Stimulated activated CD4-positive, alpha-beta T cell treated with anti-CD3 and anti-CD28 coated beads, Interleukin-12 subunit alpha, Interleukin-12 subunit beta, amount 100 ng/mL, for 4 hours (primary cell): Measurements from ENCODE around the gene YLPM1.
A peak's percentile ranks its signal among the peaks of the same experiment; 100 is the strongest.
"Not testable (repeated sequence)": the region's sequence is repeated elsewhere in the genome, so short reads cannot be mapped to it uniquely, and the experiment has no call there.

ENCODE experiments used
- DNase-seq: peaks from one replicate; pipeline ENCODE4 v3.0.0-alpha.2; 2020

YLPM1 gene, protein sequence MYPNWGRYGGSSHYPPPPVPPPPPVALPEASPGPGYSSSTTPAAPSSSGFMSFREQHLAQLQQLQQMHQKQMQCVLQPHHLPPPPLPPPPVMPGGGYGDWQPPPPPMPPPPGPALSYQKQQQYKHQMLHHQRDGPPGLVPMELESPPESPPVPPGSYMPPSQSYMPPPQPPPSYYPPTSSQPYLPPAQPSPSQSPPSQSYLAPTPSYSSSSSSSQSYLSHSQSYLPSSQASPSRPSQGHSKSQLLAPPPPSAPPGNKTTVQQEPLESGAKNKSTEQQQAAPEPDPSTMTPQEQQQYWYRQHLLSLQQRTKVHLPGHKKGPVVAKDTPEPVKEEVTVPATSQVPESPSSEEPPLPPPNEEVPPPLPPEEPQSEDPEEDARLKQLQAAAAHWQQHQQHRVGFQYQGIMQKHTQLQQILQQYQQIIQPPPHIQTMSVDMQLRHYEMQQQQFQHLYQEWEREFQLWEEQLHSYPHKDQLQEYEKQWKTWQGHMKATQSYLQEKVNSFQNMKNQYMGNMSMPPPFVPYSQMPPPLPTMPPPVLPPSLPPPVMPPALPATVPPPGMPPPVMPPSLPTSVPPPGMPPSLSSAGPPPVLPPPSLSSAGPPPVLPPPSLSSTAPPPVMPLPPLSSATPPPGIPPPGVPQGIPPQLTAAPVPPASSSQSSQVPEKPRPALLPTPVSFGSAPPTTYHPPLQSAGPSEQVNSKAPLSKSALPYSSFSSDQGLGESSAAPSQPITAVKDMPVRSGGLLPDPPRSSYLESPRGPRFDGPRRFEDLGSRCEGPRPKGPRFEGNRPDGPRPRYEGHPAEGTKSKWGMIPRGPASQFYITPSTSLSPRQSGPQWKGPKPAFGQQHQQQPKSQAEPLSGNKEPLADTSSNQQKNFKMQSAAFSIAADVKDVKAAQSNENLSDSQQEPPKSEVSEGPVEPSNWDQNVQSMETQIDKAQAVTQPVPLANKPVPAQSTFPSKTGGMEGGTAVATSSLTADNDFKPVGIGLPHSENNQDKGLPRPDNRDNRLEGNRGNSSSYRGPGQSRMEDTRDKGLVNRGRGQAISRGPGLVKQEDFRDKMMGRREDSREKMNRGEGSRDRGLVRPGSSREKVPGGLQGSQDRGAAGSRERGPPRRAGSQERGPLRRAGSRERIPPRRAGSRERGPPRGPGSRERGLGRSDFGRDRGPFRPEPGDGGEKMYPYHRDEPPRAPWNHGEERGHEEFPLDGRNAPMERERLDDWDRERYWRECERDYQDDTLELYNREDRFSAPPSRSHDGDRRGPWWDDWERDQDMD (N-terminal part only)

DNA sequence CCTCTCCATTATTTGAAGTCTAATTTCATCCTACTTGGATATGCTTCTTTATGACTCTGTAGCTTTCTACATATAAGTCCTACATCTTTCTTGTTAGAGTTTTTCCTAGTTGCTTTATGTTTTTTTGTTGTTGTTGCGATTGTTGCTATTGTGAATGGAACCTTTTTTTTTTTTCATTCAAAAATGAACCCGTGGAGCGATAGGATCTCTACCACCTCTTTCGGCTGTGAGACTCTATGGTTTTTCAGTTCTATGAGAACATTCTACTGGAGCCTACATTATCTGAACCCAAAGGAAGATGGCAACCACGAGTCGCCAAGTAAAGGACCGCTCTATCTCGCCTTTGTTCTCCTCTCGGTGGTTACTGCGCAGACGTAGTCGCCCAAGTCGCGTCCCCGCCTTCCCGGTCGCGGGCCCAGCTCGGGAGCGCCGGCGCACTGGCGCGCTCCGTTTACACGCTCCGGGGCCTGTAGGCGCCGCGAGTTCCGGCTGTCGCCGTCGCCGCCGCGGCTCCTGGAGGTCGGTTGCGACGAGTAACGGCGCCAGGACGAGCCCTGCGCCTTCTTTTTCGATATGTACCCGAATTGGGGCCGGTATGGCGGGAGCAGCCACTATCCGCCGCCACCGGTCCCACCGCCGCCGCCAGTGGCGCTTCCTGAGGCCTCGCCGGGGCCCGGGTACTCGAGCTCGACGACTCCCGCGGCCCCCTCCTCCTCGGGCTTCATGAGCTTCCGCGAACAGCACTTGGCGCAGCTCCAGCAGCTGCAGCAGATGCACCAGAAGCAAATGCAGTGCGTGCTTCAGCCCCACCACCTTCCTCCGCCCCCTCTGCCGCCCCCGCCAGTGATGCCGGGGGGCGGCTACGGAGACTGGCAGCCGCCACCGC lies at the start of gene YLPM1:
YLPM1 (plus strand) TSS at position 400 of the 886 bp plus-strand sequence; CDS start at position 574, 174 bp downstream.
- DNase-seq = peak; percentile 85

- no peak for DNase-seq
These were observed 49.8 kb upstream of the YLPM1 start for GRCh38 chr14:74713395-74713735.

- no peak for DNase-seq
These were observed 42.6 kb upstream of the YLPM1 start for GRCh38 chr14:74720526-74720925.

GRCh38 chr14:74723134-74723533 lies 40.0 kb upstream of the YLPM1 start:
- DNase-seq = no peak

DNA sequence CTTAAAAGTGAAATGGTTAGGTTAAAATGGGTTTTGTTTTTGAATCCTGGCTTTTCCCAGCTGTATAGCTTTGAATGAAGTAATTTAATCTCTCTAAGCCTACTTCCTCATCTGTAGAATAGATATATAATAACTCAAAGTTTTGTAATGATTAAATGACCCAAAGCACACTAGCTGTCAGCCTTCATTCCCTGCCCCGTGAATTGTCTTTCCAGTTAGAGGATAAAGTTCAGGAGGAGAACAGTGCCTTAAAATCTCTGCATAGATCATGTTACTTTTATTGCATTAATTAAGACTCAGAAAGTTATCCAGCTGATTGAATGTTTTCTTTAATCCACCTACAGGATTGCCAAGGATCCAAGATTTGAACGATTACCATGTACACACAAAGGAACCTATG lies 30.7 kb upstream of the YLPM1 start:
- no peak for DNase-seq

DNA sequence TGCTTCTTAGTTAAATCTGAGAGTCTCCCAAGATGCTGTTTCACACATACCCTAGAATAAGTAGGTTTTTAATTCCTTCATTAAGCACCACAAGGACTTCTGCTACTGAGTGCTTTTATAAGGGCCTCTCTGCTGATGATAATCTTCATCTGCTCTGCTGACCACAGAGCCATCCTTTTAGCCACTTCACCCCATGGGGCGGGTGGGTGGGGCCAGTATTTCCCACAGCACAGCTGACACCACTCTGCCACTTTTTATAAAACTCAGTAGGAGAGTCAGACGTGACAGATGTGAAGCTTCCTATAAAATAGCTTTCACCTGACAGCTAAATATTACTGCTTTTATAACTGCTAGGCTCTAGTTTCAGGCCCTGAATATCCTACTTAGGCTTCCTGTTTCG lies 29.9 kb upstream of the YLPM1 start:
- DNase-seq = no peak

DNA sequence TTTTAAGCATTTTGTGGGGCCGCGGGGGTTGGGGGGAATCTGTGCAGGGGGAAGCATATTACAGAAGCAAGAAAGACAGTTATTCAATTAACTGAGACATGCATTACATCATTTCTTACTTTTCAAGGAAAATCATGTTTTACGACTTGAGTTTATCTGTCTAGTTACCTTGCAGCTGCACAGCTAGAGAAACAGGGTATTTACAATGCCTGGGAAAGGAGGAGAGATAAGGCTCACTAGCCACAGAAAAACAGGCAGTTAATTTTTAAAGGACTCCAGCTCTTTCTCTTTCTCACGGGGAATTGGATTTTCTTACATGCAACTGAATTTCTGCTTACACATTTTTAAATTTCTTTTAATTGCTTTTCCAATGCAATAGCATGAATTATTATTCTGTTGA lies 28.0 kb upstream of the YLPM1 start:
- no peak for DNase-seq

DNA sequence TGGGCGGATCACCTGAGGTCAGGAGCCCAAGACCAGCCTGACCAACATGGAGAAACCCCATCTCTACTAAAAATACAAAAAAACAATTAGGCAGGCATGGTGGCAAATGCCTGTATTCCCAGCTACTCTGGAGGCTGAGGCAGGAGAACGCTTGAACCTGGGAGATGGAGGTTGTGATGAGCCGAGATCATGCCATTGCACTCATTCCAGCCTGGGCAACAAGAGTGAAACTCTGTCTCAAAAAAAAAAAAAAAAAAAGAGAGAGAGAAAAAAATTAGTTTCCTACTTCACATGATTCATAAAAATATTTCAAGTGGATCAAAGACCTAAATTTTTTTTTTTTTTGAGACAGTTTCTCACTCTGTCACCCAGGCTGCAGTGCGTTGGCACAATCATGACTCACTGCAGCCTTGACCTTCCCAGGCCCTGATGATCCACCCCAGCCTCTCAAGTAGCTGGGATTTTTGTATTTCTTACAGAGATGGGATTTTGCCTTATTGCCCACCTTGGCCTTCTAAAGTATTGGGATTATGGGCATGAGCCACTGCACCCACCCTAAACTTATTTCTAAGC lies 25.3 kb upstream of the YLPM1 start:
- DNase-seq = no peak

DNA sequence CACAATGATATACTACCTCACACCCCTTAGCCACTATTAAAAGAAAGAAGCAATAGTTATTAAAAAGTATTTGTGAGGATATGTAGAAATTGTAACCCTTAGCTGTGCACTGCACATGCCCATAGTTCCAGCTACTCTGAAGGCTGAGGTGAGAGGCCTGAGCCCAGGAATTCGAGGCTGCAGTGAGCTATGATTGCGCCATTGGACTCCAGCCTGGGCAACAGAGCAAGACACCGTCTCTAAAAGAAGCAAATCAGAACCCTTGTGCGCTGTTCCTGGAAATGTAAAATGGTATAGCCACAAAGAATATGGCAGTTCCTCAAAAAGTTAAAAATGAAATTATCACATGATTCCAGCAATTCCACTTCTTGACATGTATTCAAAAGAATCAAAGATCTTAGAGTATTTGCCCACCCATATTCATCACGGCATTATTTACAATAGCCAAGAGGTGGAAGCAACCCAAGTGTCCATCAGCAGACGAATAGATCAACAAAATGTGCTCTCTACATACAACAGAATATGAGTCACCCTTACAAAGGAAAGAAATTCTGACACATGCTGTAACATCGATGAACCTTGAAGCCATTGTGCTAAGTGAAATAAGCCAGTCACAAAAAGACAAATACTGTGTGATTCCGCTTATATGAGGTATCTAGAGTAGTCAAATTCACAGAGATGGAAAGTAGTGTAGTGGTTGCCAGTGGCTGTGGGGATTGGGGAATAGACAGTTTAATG lies 23.7 kb upstream of the YLPM1 start:
- DNase-seq = no peak

DNA sequence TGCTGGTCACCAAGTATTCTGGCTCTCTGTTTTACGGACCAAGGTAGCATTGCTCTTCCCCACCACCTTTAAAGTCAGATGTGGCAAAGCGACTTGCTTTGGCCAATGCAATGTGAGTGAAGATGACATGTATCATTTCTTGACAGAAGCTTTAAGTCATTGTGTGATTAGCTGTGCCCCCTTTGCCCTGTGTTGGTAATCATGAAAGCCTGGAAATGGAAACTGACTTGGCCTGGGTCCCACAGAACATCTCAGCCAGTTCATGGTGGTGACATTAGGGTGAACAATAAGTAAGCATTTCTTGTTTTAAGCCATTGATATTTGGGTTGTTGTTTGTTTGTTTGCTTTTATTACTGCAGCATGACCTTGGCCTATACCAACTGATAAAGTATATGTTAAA lies 15.9 kb upstream of the YLPM1 start:
- DNase-seq = no peak

DNA sequence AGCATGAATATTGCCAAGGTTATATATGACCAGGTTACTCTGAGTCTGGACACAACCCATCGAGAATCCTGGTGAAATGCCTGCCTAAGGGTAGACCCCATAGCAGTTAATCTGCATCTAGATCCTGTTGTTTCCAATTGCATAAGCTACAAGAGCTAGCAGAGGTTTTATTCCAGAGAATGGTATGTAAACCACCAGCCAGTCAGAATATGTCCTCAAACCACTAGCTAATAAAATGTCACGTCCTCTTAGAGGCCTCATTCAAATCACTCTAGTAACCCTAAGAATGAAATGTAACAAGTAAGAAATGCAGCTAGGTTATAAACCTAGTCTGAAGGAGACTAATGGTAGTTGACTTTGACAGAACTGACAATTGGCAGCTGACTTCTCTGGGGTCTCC lies 9.0 kb upstream of the YLPM1 start:
- DNase-seq = no peak

- no peak for DNase-seq
These were observed 8.2 kb upstream of the YLPM1 start for GRCh38 chr14:74754899-74755298.

GRCh38 chr14:74756326-74756725 lies 6.8 kb upstream of the YLPM1 start:
- DNase-seq = no peak

DNA sequence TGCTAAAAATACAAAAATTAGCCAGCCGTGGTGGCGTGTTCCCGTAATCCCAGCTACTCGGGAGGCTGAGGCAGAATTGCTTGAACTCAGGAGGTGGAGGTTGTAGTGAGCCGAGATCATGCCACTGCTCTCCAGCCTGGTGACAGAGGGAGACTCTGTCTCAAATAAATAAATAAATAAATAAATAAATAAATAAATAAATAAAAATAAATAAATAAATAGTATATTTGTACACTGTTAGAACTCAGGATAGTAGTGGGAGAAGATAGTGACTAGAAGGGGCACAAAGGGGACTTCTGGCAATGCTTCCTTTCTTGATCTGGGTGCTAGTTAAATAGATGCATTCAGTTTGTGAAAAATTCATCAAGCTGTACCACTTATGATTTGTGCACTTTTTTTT lies 4.6 kb upstream of the YLPM1 start:
- DNase-seq = not testable (repeated sequence)

DNA sequence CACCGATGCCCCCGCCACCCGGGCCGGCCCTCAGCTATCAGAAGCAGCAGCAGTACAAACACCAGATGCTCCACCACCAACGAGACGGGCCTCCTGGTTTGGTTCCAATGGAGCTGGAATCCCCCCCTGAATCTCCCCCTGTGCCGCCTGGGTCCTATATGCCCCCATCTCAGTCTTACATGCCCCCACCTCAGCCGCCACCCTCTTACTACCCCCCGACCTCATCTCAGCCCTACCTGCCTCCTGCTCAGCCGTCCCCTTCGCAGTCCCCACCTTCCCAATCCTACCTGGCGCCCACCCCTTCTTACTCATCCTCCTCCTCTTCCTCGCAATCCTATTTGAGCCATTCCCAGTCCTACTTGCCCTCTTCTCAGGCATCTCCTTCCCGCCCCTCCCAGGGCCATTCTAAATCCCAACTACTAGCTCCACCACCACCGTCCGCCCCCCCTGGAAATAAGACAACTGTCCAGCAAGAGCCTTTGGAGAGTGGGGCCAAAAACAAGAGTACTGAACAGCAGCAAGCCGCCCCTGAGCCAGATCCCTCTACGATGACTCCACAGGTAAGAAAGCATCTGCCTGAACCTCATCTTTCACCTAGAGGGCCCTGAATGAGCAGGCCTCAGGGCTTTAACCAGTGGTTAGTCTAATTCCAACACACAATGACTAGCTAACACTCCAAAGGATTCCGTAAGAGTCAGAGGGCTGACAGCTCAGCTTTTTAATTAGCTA lies 851 bp downstream of the YLPM1 start:
- DNase-seq = peak; percentile 4

GRCh38 chr14:74765721-74766120 lies 2.6 kb downstream of the YLPM1 start:
- no peak for DNase-seq

DNA sequence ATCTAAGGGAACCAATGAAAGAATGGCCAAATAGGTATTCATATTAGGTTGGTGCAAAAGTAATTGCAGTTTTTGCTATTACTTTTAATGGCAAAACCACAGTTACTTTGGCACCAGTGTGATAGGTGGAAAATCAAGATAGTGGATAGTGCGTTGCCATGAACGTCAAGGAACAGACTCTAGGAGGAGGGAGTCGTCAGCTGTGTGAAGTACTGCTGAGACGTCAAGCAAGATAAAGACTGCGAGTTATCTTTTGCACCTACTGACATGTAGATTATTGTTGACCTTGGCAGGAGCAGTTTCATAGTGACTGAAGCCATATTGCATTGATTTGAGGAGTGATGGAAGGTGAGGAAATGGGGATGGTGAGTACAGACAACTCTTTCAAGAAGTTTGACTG lies 8.3 kb downstream of the YLPM1 start:
- DNase-seq = no peak

- DNase-seq = no peak
These were observed 21.5 kb downstream of the YLPM1 start for GRCh38 chr14:74784634-74785033.

DNA sequence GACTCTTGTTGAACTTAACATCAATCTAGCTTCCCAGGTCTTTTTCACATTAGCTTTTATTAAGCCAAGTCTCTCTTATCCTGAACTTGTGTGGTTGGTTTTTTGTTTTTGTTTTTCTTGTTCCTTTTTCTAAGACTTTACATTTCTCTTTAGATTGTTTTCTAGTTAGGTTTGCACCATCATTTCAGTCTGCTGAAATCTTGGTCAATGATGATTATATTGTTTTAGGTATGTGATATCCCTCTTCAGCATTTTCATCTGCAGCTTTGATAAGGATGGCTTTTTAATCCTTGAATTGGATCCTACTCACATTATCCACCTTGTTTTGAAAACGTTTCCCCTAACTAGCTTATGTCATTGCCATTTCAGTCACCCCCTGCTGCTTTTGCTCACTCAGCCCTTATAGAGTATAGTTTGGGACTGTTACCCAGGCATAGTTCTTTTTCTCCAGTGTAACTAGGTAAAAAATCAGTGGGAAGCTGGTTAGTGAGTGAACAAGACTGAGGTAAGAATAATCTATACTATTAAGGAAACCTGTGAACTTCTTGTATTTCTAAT lies 22.0 kb downstream of the YLPM1 start:
- DNase-seq = no peak

DNA sequence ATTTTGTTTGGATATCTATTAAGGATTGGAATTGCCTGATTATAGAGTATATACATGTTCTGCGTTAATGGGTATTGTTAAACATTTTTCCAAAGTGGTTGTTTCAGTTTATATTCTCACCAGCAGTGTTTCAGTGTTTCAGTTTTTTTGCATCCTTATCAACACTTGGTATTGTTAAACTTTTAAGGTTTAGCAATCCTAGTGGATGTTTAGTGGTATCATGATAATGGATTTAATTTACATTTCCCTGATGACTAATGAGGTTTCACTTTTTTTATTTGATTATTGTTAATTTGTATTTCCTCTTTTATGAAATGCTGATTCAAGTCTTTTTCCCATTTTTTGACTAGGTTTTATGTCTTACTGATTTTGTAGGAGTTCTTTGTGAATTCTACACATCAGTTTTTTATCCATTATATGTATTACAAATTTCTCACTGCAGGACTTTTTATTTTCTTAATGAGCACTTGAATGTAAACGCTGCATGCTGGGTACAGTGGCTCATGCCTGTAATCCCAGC lies 23.7 kb downstream of the YLPM1 start:
- no peak for DNase-seq
